ENCODE results near the gene ASNSD1.
"Not testable (repeated sequence)": the region's sequence is repeated elsewhere in the genome, so short reads cannot be mapped to it uniquely, and the experiment has no call there.

ASNSD1 gene

DNA sequence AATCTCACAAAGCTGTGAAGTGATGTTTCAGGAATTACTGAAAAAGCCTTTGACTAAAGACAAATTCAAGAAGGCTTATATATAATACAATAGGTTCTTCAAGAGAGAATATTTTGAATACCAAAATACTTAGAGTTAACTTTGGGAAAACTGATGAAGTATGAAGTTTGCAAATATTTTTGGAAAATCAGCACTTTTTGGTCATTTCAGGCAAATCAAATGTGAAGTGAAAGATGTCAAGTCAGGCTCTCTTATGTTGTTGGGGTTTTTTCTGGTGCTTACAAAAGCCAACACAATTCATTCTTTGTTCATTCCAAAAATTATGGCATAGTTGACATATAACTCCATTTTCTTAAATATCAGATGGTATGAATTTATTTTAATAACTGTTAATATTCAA is 14.7 kb upstream of the ASNSD1 start:
- DNase-seq (ENCODE audit: low spot score), result no peak

DNA sequence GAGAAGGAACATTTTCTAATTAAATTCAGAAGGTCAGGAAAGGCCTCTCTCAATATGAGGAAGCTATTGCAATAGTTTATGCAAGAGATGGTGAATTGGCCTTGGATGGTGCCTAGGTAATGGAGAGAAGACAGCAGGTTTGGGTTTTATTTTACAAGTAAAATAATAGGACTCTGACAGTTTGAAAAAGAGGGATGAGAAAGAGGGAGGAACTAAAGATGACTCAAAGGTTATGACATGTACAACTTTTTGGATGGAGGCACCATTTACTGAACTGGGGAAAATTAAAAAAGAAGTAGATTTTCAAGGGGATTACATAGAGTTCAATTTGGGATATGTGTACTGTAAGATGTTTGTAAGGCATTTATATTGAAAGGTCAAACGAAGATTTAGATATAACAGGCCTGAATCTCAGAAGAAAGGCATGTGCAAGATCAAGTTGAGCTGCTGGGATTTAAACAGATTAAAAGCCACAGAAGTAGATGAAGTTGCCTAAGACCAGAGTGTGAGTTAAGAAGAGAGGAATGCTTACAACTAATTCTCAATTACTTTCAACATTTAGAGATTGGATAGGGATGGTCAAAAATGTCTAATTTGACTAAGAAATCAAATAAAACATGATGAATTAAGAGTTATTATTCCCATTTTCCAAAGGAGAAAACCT is 12.3 kb upstream of the ASNSD1 start:
- DNase-seq (ENCODE audit: low spot score), result no peak

DNA sequence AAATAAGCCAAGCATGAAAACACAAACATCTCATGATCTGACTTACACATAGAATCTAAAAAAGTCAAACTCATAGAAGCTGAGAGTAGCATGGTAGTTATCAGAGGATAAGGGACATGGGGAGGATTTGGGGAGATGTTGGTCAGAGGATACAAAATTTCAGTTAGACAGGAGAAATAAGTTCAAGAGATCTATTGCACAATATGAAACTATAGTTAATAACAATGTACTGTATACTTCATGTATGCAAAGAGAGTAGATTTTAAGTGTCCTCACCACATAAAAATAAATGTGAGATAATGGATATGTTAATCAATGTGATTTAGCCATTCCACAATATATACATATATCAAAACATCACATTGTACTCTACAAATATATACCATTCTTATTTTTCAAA is 10.0 kb upstream of the ASNSD1 start:
- DNase-seq (ENCODE audit: low spot score), result no peak

DNA sequence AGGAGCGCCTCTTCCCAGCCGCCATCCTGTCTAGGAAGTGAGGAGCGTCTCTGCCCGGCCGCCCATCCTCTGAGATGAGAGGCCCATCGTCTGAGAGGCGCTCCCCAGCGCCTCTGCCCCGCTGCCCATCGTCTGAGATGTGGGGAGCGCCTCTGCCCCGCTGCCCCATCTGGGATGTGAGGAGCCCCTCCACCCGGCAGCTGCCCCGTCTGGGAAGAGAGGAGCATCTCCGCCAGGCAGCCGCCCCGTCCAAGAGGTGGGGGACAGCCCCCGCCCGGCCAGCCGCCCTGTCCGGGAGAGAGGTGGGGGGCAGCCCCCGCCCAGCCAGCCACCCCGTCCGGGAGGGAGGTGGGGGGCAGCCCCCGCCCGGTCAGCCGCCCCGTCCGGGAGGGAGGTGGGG is 7.8 kb upstream of the ASNSD1 start:
- DNase-seq (ENCODE audit: low spot score), result not testable (repeated sequence)

DNA sequence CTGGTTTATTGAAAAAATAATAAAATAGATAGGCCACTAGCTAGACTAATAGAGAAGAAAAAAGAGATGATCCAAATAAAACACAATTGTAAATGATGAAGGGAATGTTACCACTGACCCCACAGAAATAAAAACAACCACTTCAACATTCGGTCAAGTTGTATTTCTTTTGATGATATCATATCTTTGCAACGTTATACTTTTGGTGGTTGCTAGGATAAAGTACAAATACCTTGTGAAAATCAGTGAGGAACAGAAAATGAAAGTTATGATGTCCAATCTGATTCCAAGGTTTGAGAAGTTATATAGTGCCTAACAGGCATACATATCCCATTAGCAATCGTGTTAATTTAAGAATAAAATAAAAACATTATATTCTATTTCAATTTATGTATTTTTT is 6.6 kb upstream of the ASNSD1 start:
- no peak for DNase-seq (ENCODE audit: low spot score)

DNA sequence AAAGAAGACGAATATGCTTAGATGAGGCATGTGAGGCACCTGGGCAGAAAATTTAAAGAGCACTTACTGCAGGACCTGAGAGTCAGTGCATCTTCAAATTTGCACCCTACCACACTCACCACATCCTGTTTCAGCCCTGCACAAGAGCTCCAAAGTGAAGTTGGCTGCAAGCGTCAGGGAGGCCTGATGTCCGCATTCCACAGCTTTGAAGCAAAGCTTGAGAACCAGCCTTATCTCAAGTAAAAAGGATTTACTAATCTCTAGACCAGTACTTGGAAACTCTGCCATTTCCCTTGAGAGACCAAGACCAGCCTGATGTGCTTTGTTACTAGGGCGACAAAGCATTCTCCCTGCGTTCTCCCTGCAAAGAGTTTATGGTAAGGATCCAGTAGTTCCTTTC is 3.4 kb upstream of the ASNSD1 start:
- no peak for DNase-seq (ENCODE audit: low spot score)

DNA sequence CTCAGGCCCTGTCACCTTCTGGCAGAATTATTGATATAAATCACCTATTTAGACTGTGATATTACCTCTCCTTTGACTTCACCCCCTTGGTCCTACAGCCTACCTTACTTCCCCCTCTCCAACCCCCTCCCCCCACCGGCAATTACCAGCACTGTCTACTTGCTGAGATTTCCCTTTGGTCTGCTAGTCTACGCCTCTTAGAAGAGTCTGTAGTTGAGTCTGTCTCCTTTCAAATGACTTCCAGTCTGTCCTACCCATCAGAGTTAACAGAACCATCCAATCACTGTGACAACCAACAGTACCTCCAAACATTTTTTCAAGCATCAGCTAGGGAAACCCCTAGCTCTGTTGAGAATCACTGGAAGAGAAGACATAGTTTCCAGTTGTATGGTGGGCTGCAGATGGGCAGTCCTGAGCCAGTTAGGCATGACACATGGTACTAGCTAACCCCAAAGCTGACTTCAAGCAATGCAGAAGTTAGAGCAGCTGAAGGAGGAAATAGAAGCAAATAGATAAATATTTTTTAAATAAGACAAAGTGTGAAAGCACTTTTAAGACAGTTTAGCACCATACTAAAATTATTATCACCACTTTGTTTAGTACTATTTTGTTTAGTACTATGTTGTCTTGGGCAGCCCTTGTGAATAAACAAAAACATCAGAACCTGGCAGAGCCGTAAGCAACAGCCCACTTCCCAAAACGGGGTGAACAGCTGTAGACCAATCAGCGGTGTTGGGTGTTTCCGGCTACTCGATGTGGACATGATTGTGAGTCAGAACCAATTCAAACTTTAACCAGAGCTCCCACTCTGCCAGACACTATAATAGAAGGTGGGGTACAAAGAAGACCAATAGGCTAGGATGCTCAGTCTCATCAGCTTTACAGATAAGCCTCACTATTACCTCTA is 2.7 kb upstream of the ASNSD1 start:
- no peak for DNase-seq (ENCODE audit: low spot score)

DNA sequence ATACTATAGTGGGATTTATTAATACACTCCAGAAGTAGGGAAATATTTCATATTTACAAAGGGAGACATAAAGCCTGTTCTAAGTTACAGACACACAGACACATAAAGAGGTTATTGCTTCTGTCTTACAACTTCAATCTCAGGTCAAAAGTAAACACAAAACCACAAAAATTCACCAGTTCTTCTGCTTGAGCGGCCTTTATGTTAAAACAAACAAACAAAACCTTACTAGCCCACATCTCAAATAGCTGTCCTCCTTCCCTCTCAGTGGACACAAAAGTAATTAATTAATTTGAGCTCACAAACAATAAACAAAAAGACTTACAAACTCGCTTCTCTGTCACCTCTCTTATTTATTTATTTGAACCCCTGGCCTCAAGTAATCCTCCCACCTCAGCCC is 1.5 kb upstream of the ASNSD1 start:
- no peak for DNase-seq (ENCODE audit: low spot score)

DNA sequence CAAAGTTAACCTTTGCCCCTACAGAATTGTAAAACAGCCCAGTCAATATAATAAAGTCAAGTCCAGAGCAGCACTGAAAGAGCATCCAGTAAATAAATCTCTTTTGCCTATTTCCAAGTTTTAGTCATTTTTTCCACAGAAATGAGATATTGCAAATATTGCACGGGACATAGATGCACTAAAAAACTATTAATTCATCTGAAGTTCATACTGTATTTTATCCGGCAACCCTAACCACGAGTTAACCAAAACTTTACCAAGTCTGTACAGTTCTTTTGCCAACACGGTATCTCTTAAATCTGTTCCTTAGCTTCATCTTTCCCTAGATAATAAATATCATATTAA is 484 bp upstream of the ASNSD1 start:
- no peak for DNase-seq (ENCODE audit: low spot score)

DNA sequence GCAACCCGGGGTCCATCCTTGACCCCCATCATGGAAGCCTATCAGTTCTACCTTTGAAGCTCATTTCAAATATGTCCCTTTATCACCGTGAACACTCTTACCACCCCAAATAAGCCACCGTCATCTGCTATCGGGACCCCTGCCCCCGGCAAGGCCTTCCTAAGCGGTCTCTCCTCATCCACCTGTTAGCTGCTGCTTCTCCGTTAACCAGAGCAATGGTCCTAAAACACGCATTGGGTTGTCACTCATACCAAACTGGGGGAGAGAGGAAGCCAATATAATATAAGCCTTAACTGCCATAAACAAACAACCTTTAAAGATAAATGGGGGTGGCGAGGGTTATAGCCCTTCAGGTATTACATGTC is 680 bp downstream of the ASNSD1 start:
- no peak for DNase-seq (ENCODE audit: low spot score)

DNA sequence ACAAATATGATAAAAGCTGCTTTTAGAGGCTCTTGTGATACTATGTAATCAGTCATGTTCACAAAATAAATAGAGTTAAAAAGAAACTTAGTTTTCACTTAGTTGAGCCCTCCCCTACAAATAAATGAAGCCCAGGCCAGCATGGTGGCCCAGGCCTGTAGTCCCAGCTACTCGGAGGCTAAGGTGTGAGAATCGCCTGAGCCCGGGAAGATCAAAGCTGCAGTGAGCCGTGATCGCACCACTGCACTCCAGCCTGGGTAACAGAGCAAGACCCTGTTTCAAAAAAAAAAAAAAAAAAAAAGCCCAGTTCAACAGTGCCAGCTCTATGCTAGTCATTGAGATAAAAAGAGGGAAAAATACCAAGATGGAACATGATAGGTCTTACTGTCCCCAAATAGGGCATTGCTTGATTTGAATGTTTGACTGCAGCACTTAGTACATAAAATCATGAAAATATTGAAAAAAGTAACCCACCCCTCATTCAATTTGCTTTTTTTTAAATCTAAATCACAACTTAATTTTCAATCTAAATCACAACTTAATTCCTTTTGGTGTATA is 1.5 kb downstream of the ASNSD1 start:
- no peak for DNase-seq (ENCODE audit: low spot score)

DNA sequence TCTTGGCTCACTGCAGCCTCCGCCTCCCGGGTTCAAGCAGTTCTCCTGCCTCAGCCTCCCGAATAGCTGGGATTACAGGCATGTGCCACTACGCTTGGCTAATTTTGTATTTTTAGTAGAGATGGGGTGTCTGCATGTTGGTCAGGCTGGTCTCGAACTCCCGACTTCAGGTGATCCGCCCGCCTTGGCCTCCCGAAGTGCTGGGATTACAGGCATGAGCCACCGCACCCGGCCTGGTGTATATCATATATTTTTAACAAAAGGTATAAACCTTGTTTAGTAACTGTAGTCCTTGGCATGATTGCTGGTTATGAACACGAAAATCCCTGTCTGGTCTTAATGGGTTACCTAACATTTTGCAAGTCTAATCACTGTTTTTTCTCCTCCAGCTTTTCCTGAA is 2.1 kb downstream of the ASNSD1 start:
- not testable (repeated sequence) for DNase-seq (ENCODE audit: low spot score)

DNA sequence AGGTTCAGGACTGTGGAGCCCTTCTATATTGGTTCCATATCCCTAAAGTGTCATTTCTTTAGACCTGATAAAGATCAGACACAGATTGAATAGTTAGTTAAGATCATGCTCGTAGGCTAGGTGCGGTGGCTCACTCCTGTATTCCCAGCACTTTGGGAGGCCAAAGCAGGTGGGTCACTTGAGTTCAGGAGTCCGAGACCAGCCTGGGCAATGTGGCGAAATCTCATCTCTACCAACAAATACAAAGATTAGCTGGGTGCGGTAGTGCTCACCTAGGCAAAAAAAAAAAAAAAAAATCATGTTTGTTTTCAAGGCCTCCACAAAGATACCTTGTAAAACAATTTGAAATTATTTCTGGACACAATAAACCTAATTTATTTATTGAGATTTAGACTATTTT is 8.7 kb downstream of the ASNSD1 start:
- no peak for DNase-seq (ENCODE audit: low spot score)

DNA sequence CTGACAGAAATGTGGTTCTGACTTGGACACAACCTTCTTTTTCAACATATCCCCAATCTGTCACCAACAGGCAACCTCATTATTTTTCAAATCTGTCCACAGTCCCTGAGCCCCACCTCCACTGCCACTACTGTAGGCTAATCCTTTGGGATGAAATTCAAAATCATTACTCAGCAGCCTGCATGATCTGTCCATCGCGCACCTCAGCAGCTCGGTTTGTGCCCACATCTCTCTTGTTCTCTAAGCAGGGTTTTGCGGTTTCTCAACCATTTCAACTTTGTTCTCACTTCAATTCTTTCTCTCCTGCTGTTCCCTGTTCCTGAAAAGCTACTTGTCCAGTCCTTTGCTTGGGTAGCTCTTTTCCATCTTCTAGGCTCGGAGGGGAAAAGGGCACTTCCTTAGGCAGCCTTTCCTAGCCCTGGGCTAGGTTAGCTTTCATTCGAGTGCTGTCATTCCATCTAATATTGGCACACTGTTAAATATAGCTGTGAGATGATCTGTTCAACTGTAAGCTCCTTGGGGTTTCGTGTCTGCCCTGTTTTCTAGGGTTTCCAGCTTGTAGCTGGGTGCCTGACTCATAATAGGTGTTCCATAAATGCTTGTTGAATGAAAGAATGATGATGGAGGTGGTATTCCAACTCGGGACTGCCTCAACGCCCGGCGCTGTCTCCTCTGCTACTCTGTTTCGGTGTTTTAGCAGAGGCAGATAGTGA is 12.6 kb downstream of the ASNSD1 start:
- DNase-seq (ENCODE audit: low spot score), result no peak

DNA sequence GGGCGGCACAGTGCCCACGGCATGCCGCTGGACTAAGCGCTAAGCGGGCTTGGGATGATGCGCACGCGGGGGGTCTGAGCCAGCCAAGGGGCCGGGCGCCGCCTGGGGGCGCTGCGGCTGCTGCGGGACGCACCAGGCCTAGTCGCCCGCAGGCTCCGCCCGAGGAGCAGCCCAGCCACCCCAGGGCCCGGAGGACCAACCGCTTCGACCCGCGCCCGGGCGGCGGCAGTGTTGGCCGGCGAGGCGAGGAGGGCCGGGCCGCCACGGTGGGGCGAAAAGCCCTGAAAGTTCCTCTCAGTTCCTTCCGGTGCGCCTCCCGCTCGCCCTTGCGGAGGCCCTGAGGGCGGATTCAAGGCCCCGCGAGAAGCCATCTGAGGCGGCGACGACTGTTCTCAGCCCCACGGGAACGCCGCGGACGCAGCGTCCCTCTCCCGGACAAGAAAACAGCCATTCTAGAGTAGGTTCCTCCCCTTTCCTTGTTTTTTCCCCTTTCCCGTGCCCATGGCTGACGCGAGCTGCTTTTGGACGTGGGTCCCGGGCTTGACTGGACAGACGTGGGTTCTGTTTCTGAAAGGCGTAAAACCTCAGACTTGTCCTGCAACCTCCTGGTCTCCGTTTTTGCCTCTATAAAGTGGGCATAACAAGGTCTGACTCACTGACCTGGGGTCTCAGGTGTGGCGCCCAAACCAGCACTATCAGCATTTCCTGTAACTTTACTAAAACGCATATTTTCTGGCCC is 13.3 kb downstream of the ASNSD1 start, which contains the start of gene ANKAR:
Gene ANKAR, plus strand, starts transcription at position 297 of the 739 bp plus-strand sequence. CDS start 1,821 bp downstream, outside the sequence.
- DNase-seq (ENCODE audit: low spot score), result peak; percentile 87

DNA sequence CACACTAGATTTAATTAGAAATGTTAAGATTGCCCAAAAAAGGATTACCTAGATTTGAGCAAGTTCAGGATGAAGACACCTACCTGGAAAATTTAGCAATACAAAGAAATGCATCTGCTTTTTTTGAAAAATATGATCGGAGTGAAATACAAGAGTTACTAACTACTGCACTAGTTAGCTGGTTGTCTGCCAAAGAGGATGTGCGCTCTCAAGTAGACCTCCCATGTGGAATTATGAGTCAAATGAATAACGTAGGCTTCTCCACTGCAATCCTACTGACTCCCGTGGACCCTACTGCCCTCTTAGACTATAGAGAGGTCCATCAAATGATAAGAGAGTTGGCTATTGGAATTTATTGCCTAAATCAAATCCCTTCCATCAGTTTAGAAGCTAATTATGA is 15.2 kb downstream of the ASNSD1 start:
- DNase-seq (ENCODE audit: low spot score), result no peak

DNA sequence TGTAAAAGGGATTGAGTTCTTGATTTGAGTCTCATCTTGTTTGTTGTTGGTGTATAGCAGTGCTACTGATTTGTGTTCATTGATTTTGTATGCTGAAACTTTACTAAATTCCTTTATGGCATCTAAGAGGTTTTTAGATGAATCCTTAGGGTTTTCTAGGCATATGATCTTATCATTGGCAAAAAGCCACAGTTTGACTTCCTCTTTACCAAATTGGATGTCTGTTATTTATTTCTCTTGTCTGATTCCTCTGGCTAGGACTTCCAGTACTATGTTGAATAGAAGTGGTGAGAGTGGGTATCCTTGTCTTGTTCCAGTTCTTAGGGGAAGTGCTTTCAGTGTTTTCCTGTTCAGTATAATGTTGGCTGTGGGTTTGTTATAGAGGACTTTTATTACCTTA is 18.0 kb downstream of the ASNSD1 start:
- DNase-seq (ENCODE audit: low spot score), result no peak

DNA sequence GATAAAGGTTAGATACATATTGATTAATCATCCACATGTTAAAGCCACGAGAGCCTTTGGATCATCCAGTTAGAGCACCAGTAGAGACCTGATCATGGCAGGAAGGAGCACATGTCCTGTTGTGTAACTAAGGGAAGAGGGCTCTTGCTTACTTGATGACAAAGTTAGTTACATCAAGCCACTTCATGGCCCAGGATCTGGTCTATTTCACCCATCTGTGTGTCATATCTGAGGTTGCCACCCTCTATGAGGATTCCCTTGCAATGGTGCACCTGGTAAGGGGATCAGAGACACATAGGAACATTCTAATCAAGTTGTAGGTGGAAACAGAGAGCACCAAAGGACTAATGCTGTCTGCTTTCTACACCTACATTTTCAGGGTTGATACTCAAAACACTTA is 19.9 kb downstream of the ASNSD1 start:
- no peak for DNase-seq (ENCODE audit: low spot score)

DNA sequence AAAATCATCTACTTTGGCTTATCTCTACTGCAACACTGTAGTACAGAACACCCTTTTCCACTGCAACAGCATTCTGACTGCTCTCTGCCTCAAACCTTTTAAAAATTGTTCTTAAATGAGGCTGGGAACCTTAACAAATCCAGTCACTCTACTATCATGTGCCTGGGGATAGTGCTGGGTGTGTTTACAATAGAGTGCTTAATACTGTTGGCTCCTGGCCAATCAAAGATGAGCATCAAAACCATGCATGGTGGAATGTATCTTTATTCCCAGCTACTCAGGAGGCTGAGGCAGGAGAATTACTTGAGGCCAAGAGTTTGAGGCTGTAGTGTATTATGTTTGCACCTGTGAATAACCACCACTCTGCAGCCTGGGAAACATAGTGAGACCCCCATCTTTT is 20.6 kb downstream of the ASNSD1 start:
- no peak for DNase-seq (ENCODE audit: low spot score)

DNA sequence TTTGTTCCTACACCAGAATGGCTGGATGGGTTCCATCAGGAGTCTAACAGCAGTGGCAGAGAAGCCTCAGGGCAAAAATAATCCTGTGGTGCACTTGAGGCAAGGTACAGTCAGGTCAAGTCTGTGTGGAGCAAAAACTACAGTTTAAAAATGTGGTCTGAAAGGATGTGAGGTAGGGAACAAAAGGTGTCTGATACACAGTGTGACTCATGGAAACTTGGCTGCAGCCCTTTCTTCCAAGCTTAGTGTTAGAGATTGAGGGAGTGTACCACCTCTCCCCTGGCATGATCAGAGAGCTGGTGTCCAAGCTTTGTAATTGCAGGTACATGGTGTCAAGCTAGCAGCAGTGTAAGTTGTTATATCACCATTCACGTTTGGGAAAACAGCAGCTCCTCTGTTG is 22.1 kb downstream of the ASNSD1 start:
- no peak for DNase-seq (ENCODE audit: low spot score)

DNA sequence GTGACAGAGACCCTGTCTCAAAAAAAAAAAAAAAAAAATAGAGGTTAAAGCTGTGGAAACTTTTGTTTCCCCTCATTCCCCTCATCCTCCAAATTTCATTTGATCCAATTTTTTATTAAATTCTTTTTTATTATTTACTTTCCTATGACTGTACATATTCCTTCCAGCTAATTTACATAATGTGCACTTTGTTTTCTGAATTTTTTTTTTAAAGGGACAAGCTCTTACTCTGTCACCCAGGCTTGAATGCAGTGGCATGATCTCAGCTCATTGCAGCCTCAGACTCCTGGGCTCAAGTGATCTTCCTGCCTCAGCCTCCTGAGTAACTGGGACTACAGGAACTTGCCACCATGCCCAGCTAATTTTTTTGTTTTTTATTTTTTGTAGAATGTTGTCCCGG is 23.6 kb downstream of the ASNSD1 start:
- DNase-seq (ENCODE audit: low spot score), result no peak

Data from hematopoietic multipotent progenitor cell treated with erythropoietin and hydrocortisone succinate and interleukin-3 and kit ligand, for 17 days (in vitro differentiated cells).